ENCODE measurements around the gene NEDD1. TPM values are rescaled to one million over a fixed set of nuclear protein-coding genes. Genes with fewer than 3 reads are reported as not detected.

Gene NEDD1
- total RNA-seq: 11.5 TPM
- long read RNA-seq, full-length matches to known transcripts: 12 of 22 reads
- long read RNA-seq, partial matches to known transcripts: 0 of 22 reads
- long read RNA-seq, other reads (novel, unspliced or antisense): 10 of 22 reads

- intact Hi-C loops (cut with DNase I): no loop called here
- peak; percentile 94 for DNase-seq (ENCODE audit: low spot score)
These were observed at the start of gene NEDD1 for GRCh38 chr12:96906849-96907670. TSS of gene NEDD1 (plus strand) at chr12:96907257. CDS start at chr12:96909760, 2,503 bp downstream.

- no peak for DNase-seq (ENCODE audit: low spot score)
- intact Hi-C loops (cut with DNase I): no loop called here
These were observed 48.9 kb upstream of the NEDD1 start for GRCh38 chr12:96858162-96858561.

- intact Hi-C loops (cut with DNase I): no loop called here
- no peak for DNase-seq (ENCODE audit: low spot score)
These were observed 45.4 kb upstream of the NEDD1 start for GRCh38 chr12:96861656-96862055.

GRCh38 chr12:96862326-96862725, 44.7 kb upstream of the NEDD1 start:
- intact Hi-C loops (cut with DNase I): no loop called here
- DNase-seq (ENCODE audit: low spot score): no peak

- DNase-seq (ENCODE audit: low spot score): no peak
- intact Hi-C loops (cut with DNase I): no loop called here
These were observed 42.7 kb upstream of the NEDD1 start for GRCh38 chr12:96864335-96864734.

- intact Hi-C loops (cut with DNase I): no loop called here
- no peak for DNase-seq (ENCODE audit: low spot score)
These were observed 40.1 kb upstream of the NEDD1 start for GRCh38 chr12:96866801-96867590.

- no peak for DNase-seq (ENCODE audit: low spot score)
- intact Hi-C loops (cut with DNase I): no loop called here
These were observed 36.1 kb upstream of the NEDD1 start for GRCh38 chr12:96870946-96871345.

GRCh38 chr12:96872961-96873360, 34.1 kb upstream of the NEDD1 start:
- intact Hi-C loops (cut with DNase I): no loop called here

GRCh38 chr12:96874211-96874610, 32.8 kb upstream of the NEDD1 start:
- intact Hi-C loops (cut with DNase I): no loop called here

More at GRCh38 chr12:96872961-96873360, 34.1 kb upstream of the NEDD1 start:
- DNase-seq (ENCODE audit: low spot score): no peak

GRCh38 chr12:96876966-96877365, 30.1 kb upstream of the NEDD1 start:
- intact Hi-C loops (cut with DNase I): no loop called here
- DNase-seq (ENCODE audit: low spot score): no peak

More at GRCh38 chr12:96874211-96874610, 32.8 kb upstream of the NEDD1 start:
- no peak for DNase-seq (ENCODE audit: low spot score)

GRCh38 chr12:96878704-96879103, 28.4 kb upstream of the NEDD1 start:
- intact Hi-C loops (cut with DNase I): no loop called here
- no peak for DNase-seq (ENCODE audit: low spot score)

GRCh38 chr12:96879301-96879700, 27.8 kb upstream of the NEDD1 start:
- DNase-seq (ENCODE audit: low spot score): no peak
- intact Hi-C loops (cut with DNase I): no loop called here

- intact Hi-C loops (cut with DNase I): no loop called here
- no peak for DNase-seq (ENCODE audit: low spot score)
These were observed 26.8 kb upstream of the NEDD1 start for GRCh38 chr12:96880220-96880619.

- no peak for DNase-seq (ENCODE audit: low spot score)
- intact Hi-C loops (cut with DNase I): no loop called here
These were observed 25.4 kb upstream of the NEDD1 start for GRCh38 chr12:96881608-96882007.

GRCh38 chr12:96882862-96883261, 24.2 kb upstream of the NEDD1 start:
- intact Hi-C loops (cut with DNase I): no loop called here
- no peak for DNase-seq (ENCODE audit: low spot score)

GRCh38 chr12:96883571-96883970, 23.5 kb upstream of the NEDD1 start:
- intact Hi-C loops (cut with DNase I): no loop called here
- no peak for DNase-seq (ENCODE audit: low spot score)

- DNase-seq (ENCODE audit: low spot score): no peak
- intact Hi-C loops (cut with DNase I): no loop called here
These were observed 19.9 kb upstream of the NEDD1 start for GRCh38 chr12:96886998-96887677.

GRCh38 chr12:96889273-96889933, 17.7 kb upstream of the NEDD1 start:
- intact Hi-C loops (cut with DNase I): no loop called here
- no peak for DNase-seq (ENCODE audit: low spot score)

GRCh38 chr12:96890331-96890730, 16.7 kb upstream of the NEDD1 start:
- no peak for DNase-seq (ENCODE audit: low spot score)
- intact Hi-C loops (cut with DNase I): no loop called here
